Suprapubic skin (tissue), 4 donors: ENCODE results near the gene GRIN2D. TPM values are rescaled to one million over a fixed set of nuclear protein-coding genes. Genes with fewer than 3 reads are reported as not detected.

ENCODE experiments used
- DNase-seq, 2 donors: peaks; one replicate each; pipeline ENCODE4 v3.0.0-alpha.2; 2019; ENCODE audit warnings: low spot score in 2 of 2
- H3K27ac ChIP-seq: fragments of 200-600 bp; sonication (generic); one replicate; pipeline ENCODE4 v1.5.1; 2019
- H3K27me3 ChIP-seq: fragments of 200-600 bp; sonication (generic); one replicate; pipeline ENCODE4 v1.5.1; 2019
- H3K36me3 ChIP-seq: fragments of 200-600 bp; sonication (generic); one replicate; pipeline ENCODE4 v1.5.1; 2019
- H3K4me1 ChIP-seq: fragments of 200-600 bp; sonication (generic); one replicate; pipeline ENCODE4 v1.5.1; 2019
- H3K4me3 ChIP-seq: fragments of 200-600 bp; sonication (generic); one replicate; pipeline ENCODE4 v1.5.1; 2019; ENCODE audit warnings: mild to moderate bottlenecking
- H3K9me3 ChIP-seq: fragments of 200-600 bp; sonication (generic); one replicate; pipeline ENCODE4 v1.5.1; 2019
- EP300 ChIP-seq: sonication (generic); formaldehyde crosslinking; IDR thresholded peaks from one replicate; pipeline ENCODE4 v1.6.1; 2017; ENCODE audit warnings: antibody characterized with exemption
- POLR2A ChIP-seq, 2 donors: fragments of 450-650 bp; IDR thresholded peaks; one replicate each; pipeline ENCODE4 v1.6.1; 2017; ENCODE audit warnings: antibody characterized with exemption in 2 of 2, mild to moderate bottlenecking in 2 of 2, moderate library complexity in 2 of 2
- POLR2AphosphoS5 ChIP-seq, 3 donors: sonication (generic); formaldehyde crosslinking; IDR thresholded peaks; one replicate each; pipeline ENCODE4 v1.6.1; 2017; ENCODE audit warnings: antibody characterized with exemption in 3 of 3
- WGBS: methylation state at CpG from one replicate; pipeline ENCODE4 v1.1.5; 2018; 5-methylcytosine and 5-hydroxymethylcytosine counted together
- total RNA-seq, 4 donors: library from RNA; depleted of rRNA; stranded (reverse); fragments of >200 nt; gene quantifications; one replicate each; pipeline ENCODE4 v1.1.0, GENCODE V29; 2016
- TF ChIP-seq, protein P1 (sequence below), 2 donors: fragments of 200-600 bp in 1 of 2; fragments of 450-650 bp in 1 of 2; sonication (generic) in 1 of 2; IDR thresholded peaks; one replicate each; pipeline ENCODE4 v1.5.1; 2016 to 2019; ENCODE audit warnings: antibody characterized with exemption in 2 of 2, mild to moderate bottlenecking in 1 of 2, moderate library complexity in 1 of 2

The GRIN2D gene
- 1 to 10 TPM in 2 of 4 donors, under 1 TPM in 2; 0.38 to 1.4 (median 0.94) TPM for total RNA-seq

- peaks cover 8% of the 10 kb centered on the region for H3K36me3 ChIP-seq
- no peak for DNase-seq
- H3K27me3 ChIP-seq: peaks cover 48% of the 10 kb centered on the region
- H3K4me1 ChIP-seq: peaks cover 67% of the 10 kb centered on the region
- no peaks in the 10 kb centered on the region for H3K9me3 ChIP-seq
- 4% methylated on average over 4 of the region's 40 CpGs for WGBS
- no peak within 1 kb of the TSS for H3K27ac ChIP-seq
- TF ChIP-seq POLR2A (IDR thresholded peaks at IDR 0.05): no peak
- TF ChIP-seq POLR2AphosphoS5 (IDR thresholded peaks at IDR 0.05): no peak
- TF ChIP-seq, protein P1, sequence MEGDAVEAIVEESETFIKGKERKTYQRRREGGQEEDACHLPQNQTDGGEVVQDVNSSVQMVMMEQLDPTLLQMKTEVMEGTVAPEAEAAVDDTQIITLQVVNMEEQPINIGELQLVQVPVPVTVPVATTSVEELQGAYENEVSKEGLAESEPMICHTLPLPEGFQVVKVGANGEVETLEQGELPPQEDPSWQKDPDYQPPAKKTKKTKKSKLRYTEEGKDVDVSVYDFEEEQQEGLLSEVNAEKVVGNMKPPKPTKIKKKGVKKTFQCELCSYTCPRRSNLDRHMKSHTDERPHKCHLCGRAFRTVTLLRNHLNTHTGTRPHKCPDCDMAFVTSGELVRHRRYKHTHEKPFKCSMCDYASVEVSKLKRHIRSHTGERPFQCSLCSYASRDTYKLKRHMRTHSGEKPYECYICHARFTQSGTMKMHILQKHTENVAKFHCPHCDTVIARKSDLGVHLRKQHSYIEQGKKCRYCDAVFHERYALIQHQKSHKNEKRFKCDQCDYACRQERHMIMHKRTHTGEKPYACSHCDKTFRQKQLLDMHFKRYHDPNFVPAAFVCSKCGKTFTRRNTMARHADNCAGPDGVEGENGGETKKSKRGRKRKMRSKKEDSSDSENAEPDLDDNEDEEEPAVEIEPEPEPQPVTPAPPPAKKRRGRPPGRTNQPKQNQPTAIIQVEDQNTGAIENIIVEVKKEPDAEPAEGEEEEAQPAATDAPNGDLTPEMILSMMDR (IDR thresholded peaks at IDR 0.05): no peak
- TF ChIP-seq EP300: no peak
- H3K4me3 ChIP-seq: peak within 1 kb of the TSS; percentile 38
Observed at GRCh38 chr19:48393559-48394330, at the start of gene GRIN2D. GRIN2D (plus strand) TSS chr19:48393668; CDS start chr19:48398393, 4,725 bp downstream.

DNA sequence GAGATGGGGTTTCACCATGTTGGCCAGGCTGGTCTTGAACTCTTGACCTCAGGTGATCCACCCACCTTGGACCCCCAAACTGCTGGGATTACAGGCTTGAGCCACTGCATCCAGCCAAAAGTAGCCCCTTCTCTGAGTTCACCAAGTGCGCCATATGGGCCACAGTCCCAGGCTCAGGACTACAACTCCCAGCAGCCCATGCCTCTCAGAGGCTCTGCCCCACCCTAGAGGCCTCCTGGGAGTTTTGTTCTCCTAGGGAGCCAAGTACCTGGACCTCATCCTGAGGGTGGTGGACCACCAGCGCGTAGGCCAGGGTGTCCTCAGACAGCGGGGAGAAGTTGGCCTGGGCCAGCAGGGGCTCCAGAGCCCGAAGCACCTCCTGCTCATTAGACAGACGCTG, 48.6 kb upstream of the GRIN2D start:
- H3K4me3 ChIP-seq: no peak overlapping the region
- TF ChIP-seq, protein P1 (IDR thresholded peaks at IDR 0.05): no peak
- TF ChIP-seq EP300 (no peak), POLR2AphosphoS5 (IDR thresholded peaks at IDR 0.05) (no peak), POLR2A (IDR thresholded peaks at IDR 0.05) (no peak)
- peaks cover 4% of the 10 kb centered on the region for H3K4me1 ChIP-seq
- 98% methylated on average over 5 of the region's 6 CpGs for WGBS
- no peaks in the 10 kb centered on the region for H3K27me3 ChIP-seq
- no peak for DNase-seq
- no peaks in the 10 kb centered on the region for H3K36me3 ChIP-seq
- H3K27ac ChIP-seq: no peak overlapping the region
- H3K9me3 ChIP-seq: no peaks in the 10 kb centered on the region

GRCh38 chr19:48346191-48346590, 47.3 kb upstream of the GRIN2D start:
- no peaks in the 10 kb centered on the region for H3K4me1 ChIP-seq
- no peaks in the 10 kb centered on the region for H3K9me3 ChIP-seq
- TF ChIP-seq, protein P1 (IDR thresholded peaks at IDR 0.05): no peak
- DNase-seq: no peak
- no peaks in the 10 kb centered on the region for H3K27me3 ChIP-seq
- H3K4me3 ChIP-seq: no peak overlapping the region
- no peaks in the 10 kb centered on the region for H3K36me3 ChIP-seq
- no peak overlapping the region for H3K27ac ChIP-seq
- 85% methylated on average over 2 of the region's 2 CpGs for WGBS

GRCh38 chr19:48348045-48348444, 45.4 kb upstream of the GRIN2D start:
- Histone ChIP-seq H3K9me3 (no peaks in the 10 kb centered on the region), H3K27me3 (no peaks in the 10 kb centered on the region), H3K36me3 (no peaks in the 10 kb centered on the region), H3K27ac (no peak overlapping the region), H3K4me1 (no peaks in the 10 kb centered on the region), H3K4me3 (no peak overlapping the region)
- WGBS: 58% methylated on average over 5 of the region's 5 CpGs
- TF ChIP-seq, protein P1 (IDR thresholded peaks at IDR 0.05): no peak
- no peak for TF ChIP-seq EP300
- TF ChIP-seq POLR2AphosphoS5 (IDR thresholded peaks at IDR 0.05): no peak
- no peak for TF ChIP-seq POLR2A (IDR thresholded peaks at IDR 0.05)
- no peak for DNase-seq

GRCh38 chr19:48348737-48349136, 44.7 kb upstream of the GRIN2D start:
- no peaks in the 10 kb centered on the region for H3K36me3 ChIP-seq
- H3K9me3 ChIP-seq: no peaks in the 10 kb centered on the region
- H3K4me3 ChIP-seq: no peak overlapping the region
- H3K27me3 ChIP-seq: no peaks in the 10 kb centered on the region
- WGBS: 96% methylated on average over 7 of the region's 7 CpGs
- DNase-seq: no peak
- H3K4me1 ChIP-seq: no peaks in the 10 kb centered on the region
- no peak overlapping the region for H3K27ac ChIP-seq
- TF ChIP-seq POLR2A (IDR thresholded peaks at IDR 0.05): no peak
- TF ChIP-seq EP300: no peak
- no peak for TF ChIP-seq POLR2AphosphoS5 (IDR thresholded peaks at IDR 0.05)
- TF ChIP-seq, protein P1 (IDR thresholded peaks at IDR 0.05): no peak
